Measurements from ENCODE around the gene GDI1.
A peak's percentile ranks its signal among the peaks of the same experiment; 100 is the strongest.

GDI1 gene

DNA sequence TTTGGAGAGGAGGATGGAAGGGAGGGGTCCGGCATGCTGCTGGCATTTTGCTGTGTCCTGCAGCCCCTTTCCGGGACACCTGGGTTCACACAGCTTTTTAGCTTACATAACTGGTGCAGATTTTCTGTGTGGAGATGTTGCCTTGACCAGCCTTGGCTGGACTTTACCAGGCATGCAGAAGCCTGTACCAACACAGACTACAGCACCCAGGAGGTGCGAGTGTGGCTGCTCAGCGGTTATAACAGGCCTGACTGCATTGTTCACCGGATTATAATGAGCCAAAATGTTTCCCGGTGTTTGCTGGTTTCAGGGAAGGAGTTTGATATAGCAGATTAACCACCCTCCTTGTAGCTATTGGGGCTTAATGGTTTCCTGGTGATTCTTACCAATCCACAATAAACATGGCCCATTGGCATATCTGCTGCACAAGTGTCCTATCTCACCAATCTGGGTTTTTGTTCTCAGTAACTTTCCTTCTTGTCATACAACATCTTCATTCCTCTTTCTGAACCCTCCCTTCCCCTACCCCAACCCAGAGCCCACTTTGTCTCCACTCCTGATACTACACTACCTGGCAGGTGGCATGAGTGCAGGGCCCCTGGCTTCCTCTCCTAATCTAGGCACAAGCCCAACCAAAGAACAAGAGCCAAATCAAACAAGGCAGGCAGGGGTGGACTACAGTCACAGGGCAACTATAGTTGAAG is 34.9 kb upstream of the GDI1 start:
- no peak for DNase-seq
- TF ChIP-seq POLR2A (IDR thresholded peaks at IDR 0.05; ENCODE audit: low read length) (no peak), GATA1 (IDR thresholded peaks at IDR 0.05; ENCODE audit: low read depth, low read length) (no peak)

DNA sequence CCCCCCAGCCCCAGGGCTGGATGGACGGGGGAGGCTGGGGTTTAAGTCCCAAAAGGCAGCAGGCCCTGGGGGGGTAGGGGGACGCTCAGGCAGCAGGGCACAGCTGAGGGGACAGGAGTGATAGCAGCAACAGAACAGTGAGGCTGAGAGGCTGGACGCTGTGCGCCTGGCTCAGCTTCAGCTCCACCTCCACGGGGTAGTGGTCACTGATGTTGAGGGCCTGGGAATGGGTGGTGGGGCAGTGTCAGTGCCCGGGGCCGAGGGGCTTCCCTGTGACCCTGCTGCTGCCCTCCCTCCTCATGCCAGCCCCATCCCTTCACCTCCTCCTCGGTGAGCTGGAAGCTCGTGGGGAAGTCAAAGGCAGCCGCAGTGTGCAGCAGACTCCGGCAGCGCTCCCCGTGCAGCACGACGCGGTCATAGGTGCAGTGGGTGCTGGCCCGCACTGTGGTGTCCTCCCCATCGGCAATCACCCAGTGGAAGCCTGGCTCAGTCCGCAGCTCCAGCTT is 34.3 kb upstream of the GDI1 start:
- no peak for TF ChIP-seq POLR2A (IDR thresholded peaks at IDR 0.05; ENCODE audit: low read length)
- TF ChIP-seq GATA1 (IDR thresholded peaks at IDR 0.05; ENCODE audit: low read depth, low read length) = no peak
- DNase-seq = no peak

DNA sequence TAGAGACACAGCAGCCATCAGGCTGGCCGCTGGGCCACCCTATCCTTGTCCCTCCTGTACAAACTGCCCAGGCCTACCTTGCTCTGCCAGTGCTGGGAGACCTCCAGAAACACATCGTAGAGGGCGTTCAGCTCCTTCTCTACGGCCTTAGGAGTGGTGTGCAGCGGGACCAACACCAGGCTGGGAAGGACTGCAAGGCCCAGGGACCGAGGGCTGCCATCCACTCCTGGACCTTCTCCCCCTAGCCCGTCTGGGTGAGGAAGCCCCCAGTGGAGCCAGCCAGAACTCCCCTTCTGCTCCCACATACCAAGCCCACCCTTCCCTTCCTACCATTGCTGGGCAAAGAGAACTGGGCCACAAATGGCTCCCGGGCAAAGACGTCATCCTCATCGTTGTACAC is 33.8 kb upstream of the GDI1 start:
- TF ChIP-seq GATA1 (IDR thresholded peaks at IDR 0.05; ENCODE audit: low read depth, low read length) (no peak), POLR2A (IDR thresholded peaks at IDR 0.05; ENCODE audit: low read length) (no peak)
- no peak for DNase-seq

DNA sequence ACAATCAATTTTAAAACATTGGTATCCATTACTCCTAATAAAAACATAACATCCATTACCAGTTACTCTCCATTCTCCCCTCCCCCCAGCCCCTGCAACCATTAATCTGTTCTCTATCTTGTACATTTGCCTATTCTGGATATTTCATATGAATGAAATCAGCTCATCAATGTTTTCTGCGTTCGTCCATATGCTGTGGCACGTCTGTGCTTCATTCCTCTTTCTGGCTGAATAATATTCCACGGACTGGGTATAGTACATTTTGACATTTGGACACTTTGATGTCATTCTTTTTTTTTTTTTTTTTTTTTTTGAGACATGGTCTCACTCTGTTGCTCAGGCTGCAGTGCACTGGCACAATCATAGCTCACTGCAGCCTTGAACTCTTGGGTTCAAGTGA is 33.1 kb upstream of the GDI1 start:
- TF ChIP-seq GATA1 (IDR thresholded peaks at IDR 0.05; ENCODE audit: low read depth, low read length) (no peak), POLR2A (IDR thresholded peaks at IDR 0.05; ENCODE audit: low read length) (no peak)
- DNase-seq = no peak

GRCh38 chrX:154404625-154405192 is 32.2 kb upstream of the GDI1 start:
- DNase-seq = no peak
- TF ChIP-seq POLR2A (IDR thresholded peaks at IDR 0.05; ENCODE audit: low read length) (no peak), GATA1 (IDR thresholded peaks at IDR 0.05; ENCODE audit: low read depth, low read length) (no peak)

DNA sequence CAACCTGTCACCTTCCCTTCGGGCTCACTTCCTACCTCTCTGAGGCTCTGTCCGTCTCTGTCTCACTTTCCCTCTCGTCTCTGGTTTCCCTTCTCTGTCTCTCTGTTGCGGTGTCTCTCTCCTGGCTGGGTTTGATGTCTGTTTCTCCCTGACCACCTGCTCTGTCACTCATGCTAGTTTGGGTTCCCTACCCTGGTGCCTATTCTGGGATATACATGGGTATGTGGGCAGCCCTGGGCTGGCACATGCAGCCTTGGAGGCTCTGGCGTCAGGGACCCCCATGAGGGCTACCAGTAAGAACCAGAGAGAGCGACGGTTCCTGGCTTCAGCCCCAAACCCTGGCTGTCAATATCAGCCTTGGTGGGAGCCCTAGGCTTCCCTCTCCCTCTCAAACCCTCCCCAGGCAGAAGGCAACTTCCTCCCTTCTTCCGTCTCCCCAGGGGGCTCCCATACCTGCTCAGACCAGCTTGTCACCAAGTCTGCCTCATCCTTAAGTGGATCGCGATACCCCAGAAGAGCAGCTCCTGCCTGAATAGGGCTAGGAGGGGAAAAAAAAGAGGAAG is 28.2 kb upstream of the GDI1 start:
- DNase-seq = no peak
- TF ChIP-seq GATA1 (IDR thresholded peaks at IDR 0.05; ENCODE audit: low read depth, low read length) (no peak), POLR2A (IDR thresholded peaks at IDR 0.05; ENCODE audit: low read length) (peak; percentile 31)

DNA sequence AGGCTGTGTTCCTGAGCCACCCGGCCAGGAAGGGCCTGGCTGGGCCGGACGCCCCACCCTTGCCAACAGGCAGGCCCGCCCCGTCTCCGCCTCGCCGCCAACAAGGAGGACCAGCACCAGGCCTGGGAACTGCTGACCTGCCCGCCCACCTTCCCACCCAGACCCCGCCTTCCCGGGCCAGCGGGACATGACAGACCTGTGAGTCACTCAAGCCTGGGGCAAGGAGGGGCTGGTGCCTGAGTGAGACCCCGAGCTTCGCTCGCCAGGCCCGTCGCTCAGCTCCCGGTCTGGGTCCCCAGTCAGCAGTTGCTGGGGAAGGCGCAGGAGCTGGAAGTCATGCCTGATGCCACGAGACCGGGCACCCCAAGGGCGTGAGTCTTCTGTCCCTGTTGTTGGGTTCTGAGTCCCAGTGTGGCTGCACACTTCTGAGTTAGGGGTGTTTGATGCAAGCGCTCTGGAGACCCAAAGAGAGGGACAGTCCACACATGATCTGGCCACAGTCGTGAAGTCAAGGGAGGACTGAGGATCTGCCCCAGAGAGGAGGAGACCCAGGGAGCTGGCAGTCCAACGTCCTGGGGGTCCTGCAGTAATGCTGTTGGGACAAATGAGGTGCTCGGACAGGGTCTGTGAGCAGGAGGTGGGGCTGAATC is 27.6 kb upstream of the GDI1 start, which contains the start of gene DNASE1L1:
Gene DNASE1L1 (minus strand): TSS at position 33 of the 650 bp plus-strand sequence. CDS start 3,686 bp downstream, outside the sequence.
- DNase-seq = peak; percentile 77 to 83
- TF ChIP-seq POLR2A (IDR thresholded peaks at IDR 0.05; ENCODE audit: low read length) (peak; percentile 16), GATA1 (IDR thresholded peaks at IDR 0.05; ENCODE audit: low read depth, low read length) (no peak)

DNA sequence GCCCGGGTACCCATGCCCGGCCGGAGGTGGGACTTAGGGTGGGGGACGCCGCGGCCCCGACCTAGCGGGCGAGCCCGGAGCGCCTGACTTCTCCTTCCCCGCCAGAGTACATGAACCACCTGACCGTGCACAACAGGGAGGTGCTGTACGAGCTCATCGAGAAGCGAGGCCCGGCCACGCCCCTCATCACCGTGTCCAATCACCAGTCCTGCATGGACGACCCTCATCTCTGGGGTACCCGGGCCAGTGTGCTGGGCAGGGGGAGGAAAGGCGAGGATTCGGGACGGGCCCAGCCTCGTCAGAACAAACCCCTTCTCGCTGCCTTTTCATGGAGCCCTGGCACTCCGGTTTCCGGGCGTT is 25.0 kb upstream of the GDI1 start:
- no peak for TF ChIP-seq POLR2A (IDR thresholded peaks at IDR 0.05; ENCODE audit: low read length)
- TF ChIP-seq GATA1 (IDR thresholded peaks at IDR 0.05; ENCODE audit: low read depth, low read length) = no peak
- DNase-seq = peak; percentile 66 to 72

- DNase-seq = no peak
These were observed 24.5 kb upstream of the GDI1 start for GRCh38 chrX:154412468-154412867.

DNA sequence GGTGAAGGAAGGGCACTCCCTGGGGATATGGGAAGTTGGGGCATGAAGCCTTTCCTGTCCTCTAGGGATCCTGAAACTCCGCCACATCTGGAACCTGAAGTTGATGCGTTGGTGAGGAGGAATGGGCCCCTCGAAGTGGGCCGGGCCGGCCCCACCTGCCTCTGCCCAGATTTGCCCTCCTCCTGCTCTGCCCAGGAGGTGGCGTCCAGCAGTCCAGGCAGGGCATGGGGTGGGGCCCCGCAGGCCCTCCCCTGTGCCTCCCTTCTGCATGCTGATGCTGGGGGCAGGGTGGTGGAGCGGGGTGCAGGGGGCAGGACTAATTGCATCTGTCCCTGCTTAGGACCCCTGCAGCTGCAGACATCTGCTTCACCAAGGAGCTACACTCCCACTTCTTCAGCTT is 23.8 kb upstream of the GDI1 start:
- TF ChIP-seq POLR2A (IDR thresholded peaks at IDR 0.05; ENCODE audit: low read length) = no peak
- no peak for TF ChIP-seq GATA1 (IDR thresholded peaks at IDR 0.05; ENCODE audit: low read depth, low read length)
- DNase-seq = no peak

More at GRCh38 chrX:154412468-154412867, 24.5 kb upstream of the GDI1 start:
- TF ChIP-seq POLR2A (IDR thresholded peaks at IDR 0.05; ENCODE audit: low read length) (no peak), GATA1 (IDR thresholded peaks at IDR 0.05; ENCODE audit: low read depth, low read length) (no peak)

DNA sequence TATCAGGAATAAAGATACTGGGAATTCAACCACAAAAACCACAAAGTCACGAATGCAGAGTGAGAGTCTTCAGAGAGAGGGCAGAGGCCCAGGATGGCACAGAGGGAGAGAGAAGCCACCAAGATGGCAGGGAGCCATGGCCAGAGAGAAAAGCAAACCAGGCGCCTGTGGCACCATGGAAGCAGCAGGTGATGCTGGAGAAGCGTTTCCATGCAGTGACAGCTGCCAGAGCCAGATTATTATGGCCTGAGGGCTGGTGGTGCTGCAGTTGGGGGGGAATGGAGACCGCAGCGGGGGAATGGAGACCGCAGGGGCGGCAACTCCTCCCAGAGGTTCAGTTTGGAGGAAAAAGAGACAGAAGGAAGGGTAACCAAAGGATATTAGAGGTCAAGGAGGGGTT is 19.8 kb upstream of the GDI1 start:
- TF ChIP-seq GATA1 (IDR thresholded peaks at IDR 0.05; ENCODE audit: low read depth, low read length) = no peak
- TF ChIP-seq POLR2A (IDR thresholded peaks at IDR 0.05; ENCODE audit: low read length) = no peak
- no peak for DNase-seq

DNA sequence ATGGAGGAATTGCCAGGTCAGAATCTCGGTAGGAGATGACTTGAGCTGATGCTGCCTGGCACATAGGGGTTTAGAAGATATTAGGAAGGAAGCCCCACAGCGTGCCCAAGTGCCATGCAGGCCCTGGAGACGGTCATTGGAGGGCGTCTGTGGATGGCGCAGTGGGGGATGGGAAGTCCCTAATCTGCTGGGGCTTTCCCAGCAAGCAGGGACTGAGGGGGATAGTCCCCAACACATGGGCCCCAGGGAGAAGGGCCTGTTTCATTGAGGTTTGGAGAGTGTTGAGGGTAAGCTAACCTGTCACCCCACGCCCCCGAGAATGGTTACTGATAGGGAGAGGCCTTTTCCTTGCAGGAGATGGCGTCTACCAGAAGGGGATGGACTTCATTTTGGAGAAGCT is 17.8 kb upstream of the GDI1 start:
- TF ChIP-seq GATA1 (IDR thresholded peaks at IDR 0.05; ENCODE audit: low read depth, low read length) (no peak), POLR2A (IDR thresholded peaks at IDR 0.05; ENCODE audit: low read length) (no peak)
- no peak for DNase-seq

- no peak for TF ChIP-seq POLR2A (IDR thresholded peaks at IDR 0.05; ENCODE audit: low read length)
- no peak for TF ChIP-seq GATA1 (IDR thresholded peaks at IDR 0.05; ENCODE audit: low read depth, low read length)
- no peak for DNase-seq
These were observed 17.1 kb upstream of the GDI1 start for GRCh38 chrX:154419688-154420401.

GRCh38 chrX:154420402-154420756 is 16.6 kb upstream of the GDI1 start:
- no peak for DNase-seq
- TF ChIP-seq GATA1 (IDR thresholded peaks at IDR 0.05; ENCODE audit: low read depth, low read length) (no peak), POLR2A (IDR thresholded peaks at IDR 0.05; ENCODE audit: low read length) (no peak)
